CD4-positive, alpha-beta T cell treated with Interleukin-15 for 1 hour (primary cell): ENCODE results near the gene PTPRC.

Experiments
- DNase-seq: peaks from one replicate; pipeline ENCODE4 v3.0.0-alpha.2; 2020

The PTPRC gene

DNA sequence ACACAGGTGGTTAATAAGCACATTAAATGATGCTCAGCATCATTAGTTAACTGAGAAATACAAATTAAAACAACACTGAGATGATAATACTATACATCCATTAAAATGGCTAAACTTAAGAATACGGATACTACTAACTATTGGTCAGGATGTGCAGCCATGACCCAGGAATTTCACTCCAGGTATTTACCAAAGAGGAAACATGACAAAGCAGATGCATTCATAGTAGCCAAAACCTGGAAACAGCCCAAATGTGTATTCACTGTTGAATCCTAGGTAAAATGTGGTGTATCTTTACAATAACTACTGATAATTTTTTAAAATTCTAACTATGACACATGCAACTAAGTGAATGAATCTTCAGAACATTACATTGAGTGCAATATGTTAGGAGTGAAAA is 73.0 kb downstream of the PTPRC start:
- DNase-seq, result no peak

DNA sequence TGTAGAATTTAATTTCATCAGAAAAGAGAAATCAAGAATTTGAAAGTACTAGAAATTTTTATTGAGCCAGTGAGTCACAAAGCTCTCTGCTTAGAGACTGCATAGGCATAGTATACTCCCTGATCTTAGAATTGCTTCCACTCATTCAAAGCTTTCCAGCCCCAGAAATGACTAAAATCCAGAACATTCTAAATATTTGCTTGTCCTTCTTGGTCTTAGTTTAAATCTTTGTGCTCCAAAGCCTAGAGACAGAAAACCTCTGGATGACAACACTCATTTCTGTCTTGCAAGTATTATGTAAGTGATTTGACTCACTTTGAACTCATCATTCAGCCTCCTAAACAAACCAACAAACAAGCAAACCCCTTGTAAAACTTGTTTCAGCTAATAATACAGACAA is 74.2 kb downstream of the PTPRC start:
- no peak for DNase-seq

- no peak for DNase-seq
Observed at GRCh38 chr1:198714271-198714670, 75.4 kb downstream of the PTPRC start.

- no peak for DNase-seq
Observed at GRCh38 chr1:198716051-198716450, 77.2 kb downstream of the PTPRC start.

- DNase-seq, result no peak
Observed at GRCh38 chr1:198717510-198717909, 78.7 kb downstream of the PTPRC start.

DNA sequence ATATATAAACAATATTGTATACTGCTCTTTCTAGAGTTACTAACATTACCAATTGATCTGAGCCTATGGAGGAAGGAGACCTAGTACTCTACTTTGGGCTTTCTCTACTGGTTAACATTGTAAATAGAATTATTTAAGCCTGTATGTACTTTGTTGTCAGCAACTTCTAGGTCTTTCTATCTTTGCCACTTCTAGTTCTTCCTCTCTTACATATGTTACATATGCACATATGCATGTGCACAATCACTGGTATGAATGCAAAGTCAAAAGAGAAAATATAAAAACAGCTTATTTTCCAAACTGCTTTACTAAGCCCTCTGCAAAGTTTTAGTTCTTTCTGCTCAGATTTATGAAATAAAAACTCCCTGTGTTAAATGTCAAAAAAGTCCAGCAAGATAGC is 84.3 kb downstream of the PTPRC start:
- no peak for DNase-seq

GRCh38 chr1:198725090-198725489 is 86.2 kb downstream of the PTPRC start:
- DNase-seq, result no peak

GRCh38 chr1:198726455-198726854 is 87.6 kb downstream of the PTPRC start:
- DNase-seq, result no peak

DNA sequence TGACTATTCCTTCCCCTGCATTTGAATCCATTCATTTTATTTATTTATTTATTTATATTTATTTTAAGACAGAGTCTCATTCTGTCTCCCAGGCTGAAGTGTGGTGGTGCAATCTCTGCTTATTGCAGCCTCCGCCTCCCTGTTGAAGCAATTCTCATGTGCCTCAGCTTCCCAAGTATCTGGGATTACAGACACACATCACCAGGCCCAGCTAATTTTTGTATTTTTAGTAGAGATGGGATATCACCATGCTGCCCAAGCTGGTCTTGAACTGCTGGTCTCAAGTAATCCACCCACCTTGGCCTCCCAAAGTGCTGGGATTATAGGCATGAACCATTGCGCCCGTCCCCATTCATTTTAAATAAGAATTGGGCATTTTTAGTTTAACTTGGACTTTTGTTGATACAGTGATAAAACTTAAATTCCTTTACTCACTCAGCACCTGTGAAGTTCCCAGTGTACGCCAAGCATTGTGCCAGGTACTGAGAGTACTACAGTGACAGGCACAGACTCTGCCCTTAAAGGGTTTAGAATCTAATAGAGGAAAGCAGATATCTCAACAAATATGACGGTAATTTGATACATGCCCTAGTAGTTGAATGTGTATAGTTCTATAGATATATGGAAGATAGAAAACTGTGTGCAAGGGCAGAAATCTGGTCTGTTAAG is 90.5 kb downstream of the PTPRC start:
- DNase-seq, result no peak

DNA sequence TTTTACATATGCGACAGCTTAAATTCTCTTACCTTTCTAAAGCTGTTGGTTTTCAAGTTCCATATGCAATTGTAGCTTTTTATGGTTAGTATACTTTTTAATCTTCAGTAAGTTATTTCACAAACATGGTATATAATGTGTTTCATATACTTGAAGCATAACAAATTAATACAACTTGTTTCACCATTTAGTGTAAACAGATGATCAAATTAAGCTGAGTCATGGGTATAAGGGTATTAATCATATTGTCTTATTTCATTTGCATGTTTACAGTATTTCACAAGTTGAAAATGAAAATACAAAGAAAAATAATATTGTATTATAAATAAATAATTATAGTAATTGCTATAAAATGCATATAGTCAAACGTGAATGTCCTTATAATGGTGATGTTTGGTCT is 92.1 kb downstream of the PTPRC start:
- DNase-seq, result no peak

DNA sequence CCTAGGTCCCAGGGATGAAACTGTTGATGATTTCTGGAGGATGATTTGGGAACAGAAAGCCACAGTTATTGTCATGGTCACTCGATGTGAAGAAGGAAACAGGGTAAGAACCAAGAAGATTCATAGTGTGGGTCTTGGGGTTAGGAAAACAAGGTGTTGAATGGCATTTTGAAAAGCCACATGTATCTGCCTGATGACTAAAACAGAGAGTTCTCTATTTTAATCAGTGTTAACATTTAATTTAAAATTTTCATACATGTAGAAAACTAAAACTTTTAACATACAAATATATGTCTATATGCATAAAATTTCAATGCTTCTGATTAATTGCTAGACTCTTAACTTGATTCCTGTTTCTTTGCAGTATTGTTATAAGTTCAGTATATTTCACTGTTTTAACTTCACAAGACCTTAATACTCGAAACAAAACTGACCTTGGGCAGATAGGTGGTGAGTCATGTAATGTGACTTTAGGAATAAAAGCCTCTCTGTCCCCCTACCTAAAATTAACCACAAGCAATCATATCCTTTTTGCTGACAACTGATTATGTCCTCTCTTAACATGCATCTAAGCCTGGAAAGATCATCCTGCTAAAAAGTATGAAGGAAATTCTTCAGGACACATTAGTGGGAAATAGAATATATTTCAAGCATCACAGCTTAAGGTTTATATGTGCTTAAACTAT is 95.6 kb downstream of the PTPRC start:
- DNase-seq, result no peak

GRCh38 chr1:198741744-198742143 is 102.9 kb downstream of the PTPRC start:
- DNase-seq, result no peak

GRCh38 chr1:198747127-198747526 is 108.3 kb downstream of the PTPRC start:
- DNase-seq, result no peak

GRCh38 chr1:198749279-198749678 is 110.4 kb downstream of the PTPRC start:
- DNase-seq, result no peak

DNA sequence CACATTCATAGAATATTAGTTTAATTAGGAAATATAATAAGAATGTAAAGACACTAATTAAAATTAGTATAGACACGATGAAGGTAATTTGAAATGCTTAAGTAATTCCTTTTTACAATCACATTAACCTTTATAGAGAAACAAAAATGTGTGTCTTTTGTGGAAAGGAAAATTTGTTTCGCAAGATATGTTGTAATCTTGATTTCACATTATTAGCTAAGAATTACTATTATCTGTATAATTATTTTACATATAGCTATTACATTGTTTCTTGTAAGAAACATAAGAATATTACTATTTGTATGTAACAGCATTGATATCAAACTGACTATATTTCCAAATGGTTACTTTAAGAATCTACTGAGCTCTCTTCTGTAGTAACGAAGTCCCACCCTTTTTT is 111.2 kb downstream of the PTPRC start:
- DNase-seq, result no peak

GRCh38 chr1:198751741-198752140 is 112.9 kb downstream of the PTPRC start:
- no peak for DNase-seq

GRCh38 chr1:198754670-198755069 is 115.8 kb downstream of the PTPRC start:
- DNase-seq, result no peak

DNA sequence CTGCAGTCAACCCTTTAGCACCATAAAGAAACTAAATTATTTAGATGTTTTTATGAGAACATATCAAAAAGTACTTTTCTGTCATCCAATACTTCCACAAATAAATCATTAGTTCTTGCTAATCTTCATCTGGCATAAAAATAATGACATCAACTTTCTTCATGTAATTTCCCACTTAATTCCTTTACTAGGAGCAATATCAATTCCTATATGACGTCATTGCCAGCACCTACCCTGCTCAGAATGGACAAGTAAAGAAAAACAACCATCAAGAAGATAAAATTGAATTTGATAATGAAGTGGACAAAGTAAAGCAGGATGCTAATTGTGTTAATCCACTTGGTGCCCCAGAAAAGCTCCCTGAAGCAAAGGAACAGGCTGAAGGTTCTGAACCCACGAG is 116.9 kb downstream of the PTPRC start:
- no peak for DNase-seq

DNA sequence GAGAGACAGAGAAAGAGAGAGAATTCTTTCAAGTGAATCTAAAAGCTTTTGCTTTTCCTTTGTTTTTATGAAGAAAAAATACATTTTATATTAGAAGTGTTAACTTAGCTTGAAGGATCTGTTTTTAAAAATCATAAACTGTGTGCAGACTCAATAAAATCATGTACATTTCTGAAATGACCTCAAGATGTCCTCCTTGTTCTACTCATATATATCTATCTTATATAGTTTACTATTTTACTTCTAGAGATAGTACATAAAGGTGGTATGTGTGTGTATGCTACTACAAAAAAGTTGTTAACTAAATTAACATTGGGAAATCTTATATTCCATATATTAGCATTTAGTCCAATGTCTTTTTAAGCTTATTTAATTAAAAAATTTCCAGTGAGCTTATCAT is 117.6 kb downstream of the PTPRC start:
- no peak for DNase-seq

GRCh38 chr1:198761859-198762616 is 123.2 kb downstream of the PTPRC start:
- no peak for DNase-seq

- DNase-seq, result no peak
Observed at GRCh38 chr1:198763298-198763714, 124.5 kb downstream of the PTPRC start.

DNA sequence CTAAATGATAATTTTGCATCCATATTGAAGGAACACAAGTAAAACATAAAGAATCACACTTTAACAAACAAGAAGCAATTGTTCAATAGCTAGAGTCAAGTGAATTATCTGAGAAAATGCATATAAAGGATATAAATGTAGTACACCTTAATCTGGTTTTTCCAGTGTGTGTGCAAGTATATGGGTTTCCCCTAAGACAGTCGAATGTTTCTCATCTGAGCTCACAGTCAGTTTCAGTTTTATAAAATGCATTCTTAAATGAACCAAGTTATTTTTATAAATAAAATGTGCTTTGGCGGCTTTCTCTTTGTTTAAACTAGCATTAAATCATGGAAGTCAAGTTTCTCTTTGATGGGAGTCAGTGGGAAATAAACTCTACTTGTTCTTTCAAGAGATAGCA is 125.9 kb downstream of the PTPRC start:
- no peak for DNase-seq

DNA sequence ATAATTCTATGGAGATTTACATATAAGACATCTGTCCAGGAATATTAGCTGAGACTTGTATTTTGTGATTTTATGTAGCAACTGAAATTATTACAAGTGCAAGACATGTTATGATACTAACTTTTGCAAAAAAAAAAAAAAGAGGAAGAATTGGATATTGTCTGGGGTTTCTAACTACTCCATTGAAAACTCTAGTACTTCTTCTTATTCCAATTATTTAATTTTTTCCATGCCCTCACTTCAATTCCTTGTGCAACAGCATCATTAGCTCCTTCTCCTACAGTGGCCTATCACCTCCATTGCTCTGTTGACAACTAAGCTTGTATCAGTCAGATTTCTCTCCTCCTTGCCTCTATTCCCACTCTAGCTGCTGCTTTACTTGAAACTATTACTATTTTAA is 126.6 kb downstream of the PTPRC start:
- DNase-seq, result no peak

- DNase-seq, result no peak
Observed at GRCh38 chr1:198771563-198772153, 132.8 kb downstream of the PTPRC start.
